Measurements from ENCODE around the gene CALML3. TPM values are rescaled to one million over a fixed set of nuclear protein-coding genes. Genes with fewer than 3 reads are reported as not detected.

Gene CALML3
- total and polyA plus RNA-seq, 2 of the 8 experiments (the other 6 are each of a cell fraction or from before 2014, with no cell fraction given), result not detected

GRCh38 chr10:5534880-5535856, 10.4 kb downstream of the CALML3 start (continued):
- TF ChIP-seq CTCF (IDR thresholded peaks at IDR 0.05; ENCODE audit: control extremely low read depth in 1 of 3, insufficient read depth in 1 of 3, low read depth in 1 of 3, low read length in 3 of 3) (no peak), CTBP2 (IDR thresholded peaks at IDR 0.05; ENCODE audit: borderline replicate concordance, insufficient read depth, insufficient read length, low read length) (no peak), E2F6 (IDR thresholded peaks at IDR 0.05) (no peak), RBBP5 (IDR thresholded peaks at IDR 0.05; ENCODE audit: borderline replicate concordance, low read depth, low read length) (no peak), CREB1 (IDR thresholded peaks at IDR 0.05) (no peak), CBX8 (IDR thresholded peaks at IDR 0.05; ENCODE audit: borderline replicate concordance, low read depth, low read length) (no peak), ZNF274 (IDR thresholded peaks at IDR 0.05; ENCODE audit: borderline replicate concordance, extremely low read depth, low read length) (no peak)

All from H1 (cell line).